ENCODE data around the gene ZSCAN30.
A peak's percentile ranks its signal among the peaks of the same experiment; 100 is the strongest.

DNA sequence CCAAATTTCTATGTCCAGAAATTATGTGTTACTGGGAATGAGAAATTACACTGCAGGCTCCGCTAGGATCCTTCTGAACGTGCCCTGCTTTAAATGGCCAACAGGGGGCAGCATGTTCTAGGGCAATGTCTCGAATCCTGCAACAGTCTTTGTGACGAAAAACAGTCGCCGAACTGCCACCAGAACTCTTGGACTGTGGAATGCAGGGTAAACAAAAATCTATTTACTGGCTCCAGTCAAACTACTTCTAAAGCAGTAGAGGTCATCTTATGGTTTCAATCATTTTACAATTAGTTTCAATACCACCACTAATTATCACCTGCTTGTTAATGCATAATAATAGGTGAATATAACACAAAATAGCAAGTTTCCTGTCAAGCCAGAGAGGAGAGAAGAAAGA lies 59.0 kb downstream of the ZSCAN30 start:
- TF ChIP-seq, protein P1, sequence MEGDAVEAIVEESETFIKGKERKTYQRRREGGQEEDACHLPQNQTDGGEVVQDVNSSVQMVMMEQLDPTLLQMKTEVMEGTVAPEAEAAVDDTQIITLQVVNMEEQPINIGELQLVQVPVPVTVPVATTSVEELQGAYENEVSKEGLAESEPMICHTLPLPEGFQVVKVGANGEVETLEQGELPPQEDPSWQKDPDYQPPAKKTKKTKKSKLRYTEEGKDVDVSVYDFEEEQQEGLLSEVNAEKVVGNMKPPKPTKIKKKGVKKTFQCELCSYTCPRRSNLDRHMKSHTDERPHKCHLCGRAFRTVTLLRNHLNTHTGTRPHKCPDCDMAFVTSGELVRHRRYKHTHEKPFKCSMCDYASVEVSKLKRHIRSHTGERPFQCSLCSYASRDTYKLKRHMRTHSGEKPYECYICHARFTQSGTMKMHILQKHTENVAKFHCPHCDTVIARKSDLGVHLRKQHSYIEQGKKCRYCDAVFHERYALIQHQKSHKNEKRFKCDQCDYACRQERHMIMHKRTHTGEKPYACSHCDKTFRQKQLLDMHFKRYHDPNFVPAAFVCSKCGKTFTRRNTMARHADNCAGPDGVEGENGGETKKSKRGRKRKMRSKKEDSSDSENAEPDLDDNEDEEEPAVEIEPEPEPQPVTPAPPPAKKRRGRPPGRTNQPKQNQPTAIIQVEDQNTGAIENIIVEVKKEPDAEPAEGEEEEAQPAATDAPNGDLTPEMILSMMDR (IDR thresholded peaks at IDR 0.05): peak; percentile 85 to 95 (median 90)
- TF ChIP-seq POLR2A (IDR thresholded peaks at IDR 0.05): no peak
